ENCODE results near the gene FBXO45. TPM values are rescaled to one million over a fixed set of nuclear protein-coding genes. Genes with fewer than 3 reads are reported as not detected.
A peak's percentile ranks its signal among the peaks of the same experiment; 100 is the strongest.

FBXO45 gene
- total RNA-seq, 2 donors from 2014 or later = 15.9 to 16.4 TPM

DNA sequence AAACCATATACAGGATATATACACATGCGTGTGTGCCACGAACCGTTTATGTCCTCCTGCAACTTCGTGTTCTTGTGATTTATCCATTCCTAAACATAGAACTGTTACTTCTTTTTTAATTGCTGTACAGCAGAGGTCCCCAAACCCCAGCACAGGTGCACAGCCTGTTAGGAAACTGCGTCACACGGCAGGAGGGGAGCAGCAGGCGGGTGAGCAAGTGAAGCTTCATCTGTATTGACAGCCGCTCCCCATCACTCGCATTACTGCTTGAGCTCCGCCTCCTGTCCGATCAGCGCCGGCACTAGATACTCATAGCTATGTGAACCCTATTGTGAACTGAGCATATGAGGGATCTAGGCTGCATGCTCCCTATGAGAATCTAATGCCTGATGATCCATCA is 36.1 kb downstream of the FBXO45 start:
- TF ChIP-seq, protein P1, sequence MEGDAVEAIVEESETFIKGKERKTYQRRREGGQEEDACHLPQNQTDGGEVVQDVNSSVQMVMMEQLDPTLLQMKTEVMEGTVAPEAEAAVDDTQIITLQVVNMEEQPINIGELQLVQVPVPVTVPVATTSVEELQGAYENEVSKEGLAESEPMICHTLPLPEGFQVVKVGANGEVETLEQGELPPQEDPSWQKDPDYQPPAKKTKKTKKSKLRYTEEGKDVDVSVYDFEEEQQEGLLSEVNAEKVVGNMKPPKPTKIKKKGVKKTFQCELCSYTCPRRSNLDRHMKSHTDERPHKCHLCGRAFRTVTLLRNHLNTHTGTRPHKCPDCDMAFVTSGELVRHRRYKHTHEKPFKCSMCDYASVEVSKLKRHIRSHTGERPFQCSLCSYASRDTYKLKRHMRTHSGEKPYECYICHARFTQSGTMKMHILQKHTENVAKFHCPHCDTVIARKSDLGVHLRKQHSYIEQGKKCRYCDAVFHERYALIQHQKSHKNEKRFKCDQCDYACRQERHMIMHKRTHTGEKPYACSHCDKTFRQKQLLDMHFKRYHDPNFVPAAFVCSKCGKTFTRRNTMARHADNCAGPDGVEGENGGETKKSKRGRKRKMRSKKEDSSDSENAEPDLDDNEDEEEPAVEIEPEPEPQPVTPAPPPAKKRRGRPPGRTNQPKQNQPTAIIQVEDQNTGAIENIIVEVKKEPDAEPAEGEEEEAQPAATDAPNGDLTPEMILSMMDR (conservative IDR thresholded peaks at IDR 0.05) = no peak
- Mint-ChIP-seq H3K4me3 (no peak overlapping the region), H3K36me3 (ENCODE audit: low read depth) (no peaks in the 10 kb centered on the region), H3K27ac (no peak overlapping the region), H3K9me3 (no peaks in the 10 kb centered on the region), H3K4me1 (peaks cover 2% of the 10 kb centered on the region), H3K27me3 (ENCODE audit: insufficient read depth) (no peaks in the 10 kb centered on the region)
- Histone ChIP-seq H3K27me3 (ENCODE audit: control insufficient read depth, insufficient read depth, low read length, poor library complexity, severe bottlenecking) (no peaks in the 10 kb centered on the region), H3K4me1 (ENCODE audit: control insufficient read depth, insufficient read depth, low read length) (no peaks in the 10 kb centered on the region), H3K9ac (ENCODE audit: extremely low read depth, low read length, poor library complexity, severe bottlenecking) (no peak overlapping the region), H3K9me3 (ENCODE audit: control insufficient read depth, low read length) (no peaks in the 10 kb centered on the region), H3K4me3 (ENCODE audit: low read length) (no peak overlapping the region), H3K36me3 (ENCODE audit: control insufficient read depth, insufficient read depth, low read length) (no peaks in the 10 kb centered on the region), H3K27ac (ENCODE audit: low read depth, low read length) (no peak overlapping the region)
- WGBS, 2 experiments (ENCODE audit: insufficient coverage in 1 of 2, insufficient read length in 1 of 2) = 91 to 96% methylated on average over 8 to 13 of the region's 13 CpGs
- peak; percentile 29 for DNase-seq

- Histone ChIP-seq H3K4me1 (ENCODE audit: control insufficient read depth, insufficient read depth, low read length) (no peaks in the 10 kb centered on the region), H3K4me3 (ENCODE audit: low read length) (no peak overlapping the region), H3K36me3 (ENCODE audit: control insufficient read depth, insufficient read depth, low read length) (no peaks in the 10 kb centered on the region), H3K9ac (ENCODE audit: extremely low read depth, low read length, poor library complexity, severe bottlenecking) (no peak overlapping the region), H3K27ac (ENCODE audit: low read depth, low read length) (no peak overlapping the region), H3K27me3 (ENCODE audit: control insufficient read depth, insufficient read depth, low read length, poor library complexity, severe bottlenecking) (no peaks in the 10 kb centered on the region), H3K9me3 (ENCODE audit: control insufficient read depth, low read length) (no peaks in the 10 kb centered on the region)
- Mint-ChIP-seq H3K4me1 (peaks cover 13% of the 10 kb centered on the region), H3K36me3 (ENCODE audit: low read depth) (no peaks in the 10 kb centered on the region), H3K27me3 (ENCODE audit: insufficient read depth) (no peaks in the 10 kb centered on the region), H3K27ac (no peak overlapping the region), H3K9me3 (no peaks in the 10 kb centered on the region), H3K4me3 (no peak overlapping the region)
- 78% methylated on average over 1 of the region's 2 CpGs; no CpG with 5 or more reads in 1 of the 2 experiments for WGBS, 2 experiments (ENCODE audit: insufficient coverage in 1 of 2, insufficient read length in 1 of 2)
- TF ChIP-seq, protein P1 (conservative IDR thresholded peaks at IDR 0.05) = no peak
- DNase-seq = no peak
Observed at GRCh38 chr3:196608693-196609092, 40.2 kb downstream of the FBXO45 start.

DNA sequence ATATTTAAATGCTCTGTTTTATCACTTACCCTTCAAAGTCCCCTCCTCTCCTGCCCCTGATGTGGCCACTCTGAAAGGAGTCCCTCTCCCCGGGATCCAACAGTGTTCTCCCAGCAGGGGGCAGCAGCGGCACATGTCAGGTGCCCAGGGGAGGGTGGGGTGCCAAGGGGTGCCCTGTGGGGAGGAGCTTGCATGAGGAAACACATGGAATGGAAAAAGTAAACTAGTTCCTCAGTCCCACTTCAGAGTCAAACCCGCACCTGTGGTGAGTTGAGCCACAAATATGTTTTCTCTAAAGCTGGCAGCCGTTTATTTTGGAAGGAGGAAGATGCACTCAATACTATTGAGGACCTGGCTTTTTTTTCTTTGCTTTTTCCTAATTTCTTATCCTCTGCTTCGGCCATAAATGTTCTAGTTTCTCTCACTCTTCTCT is 40.9 kb downstream of the FBXO45 start:
- 40 to 56% methylated on average over 2 to 5 of the region's 5 CpGs for WGBS, 2 experiments (ENCODE audit: insufficient coverage in 1 of 2, insufficient read length in 1 of 2)
- H3K27ac Mint-ChIP-seq = no peak overlapping the region
- H3K27me3 ChIP-seq (ENCODE audit: control insufficient read depth, insufficient read depth, low read length, poor library complexity, severe bottlenecking) = no peaks in the 10 kb centered on the region

More for the DNA sequence above, 40.9 kb downstream of the FBXO45 start:
- Mint-ChIP-seq H3K36me3 (ENCODE audit: low read depth) (no peaks in the 10 kb centered on the region), H3K9me3 (no peaks in the 10 kb centered on the region), H3K27me3 (ENCODE audit: insufficient read depth) (no peaks in the 10 kb centered on the region), H3K4me3 (no peak overlapping the region), H3K4me1 (peaks cover 13% of the 10 kb centered on the region)
- Histone ChIP-seq H3K36me3 (ENCODE audit: control insufficient read depth, insufficient read depth, low read length) (no peaks in the 10 kb centered on the region), H3K27ac (ENCODE audit: low read depth, low read length) (no peak overlapping the region), H3K4me1 (ENCODE audit: control insufficient read depth, insufficient read depth, low read length) (no peaks in the 10 kb centered on the region), H3K9me3 (ENCODE audit: control insufficient read depth, low read length) (no peaks in the 10 kb centered on the region), H3K9ac (ENCODE audit: extremely low read depth, low read length, poor library complexity, severe bottlenecking) (no peak overlapping the region), H3K4me3 (ENCODE audit: low read length) (no peak overlapping the region)
- peak; percentile 98 for DNase-seq
- TF ChIP-seq, protein P1 (conservative IDR thresholded peaks at IDR 0.05) = peak; percentile 94
